ENCODE data around the gene CD38.

Gene CD38

DNA sequence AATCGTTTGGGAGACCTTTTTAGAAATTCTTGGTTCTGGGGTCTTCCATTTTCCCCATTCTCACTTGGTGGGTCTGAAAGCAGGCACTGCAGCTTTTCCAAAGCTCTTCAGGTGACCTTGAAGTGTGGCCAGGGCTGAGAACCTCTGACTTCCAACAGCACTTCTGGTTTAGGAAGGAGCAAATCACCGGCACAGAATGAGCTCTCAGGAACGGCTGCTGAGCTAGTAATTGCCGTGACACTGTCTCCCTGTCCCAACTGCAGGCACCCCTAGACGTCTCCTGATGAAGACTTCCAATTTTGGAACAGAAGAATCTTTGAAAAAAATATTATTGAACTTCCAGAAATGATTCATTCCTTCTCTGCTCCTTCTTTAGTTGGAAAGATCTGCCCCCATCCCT is 31.3 kb downstream of the CD38 start:
- Histone ChIP-seq H3K4me3 (ENCODE audit: low read depth, low read length) (no peak overlapping the region), H3K27ac (ENCODE audit: extremely low read depth, low read depth, low read length) (no peak overlapping the region), H3K9me3 (ENCODE audit: control insufficient read depth, insufficient read depth, low read depth, low read length) (no peaks in the 10 kb centered on the region), H3K36me3 (ENCODE audit: control insufficient read depth in 2 of 2, insufficient read depth in 1 of 2, low read length in 2 of 2) (no peaks in the 10 kb centered on the region), H3K4me1 (ENCODE audit: control insufficient read depth, insufficient read depth, low read length) (no peaks in the 10 kb centered on the region)
- ChIA-PET CTCF (interaction anchor here (2.4 to 5.5 kb wide), 2 partner anchors 73 to 147 kb away, joined by 14 to 48 read pairs; no protein-coding TSS in a partner anchor), POLR2A (no interaction called here)
- no peak for TF ChIP-seq ZBTB11 (tag by site-specific recombination; conservative IDR thresholded peaks at IDR 0.05; ENCODE audit: low read depth)
- TF ChIP-seq ZNF830 (tag by site-specific recombination; IDR thresholded peaks at IDR 0.05; ENCODE audit: low read depth) = no peak
- no peak for TF ChIP-seq GLIS1 (tag by site-specific recombination; IDR thresholded peaks at IDR 0.05)
- TF ChIP-seq GLI4 (tag by site-specific recombination; IDR thresholded peaks at IDR 0.05) = no peak
- TF ChIP-seq ZNF777 (tag by site-specific recombination; IDR thresholded peaks at IDR 0.05; ENCODE audit: borderline replicate concordance) = no peak
- TF ChIP-seq IKZF3 (tag by site-specific recombination; IDR thresholded peaks at IDR 0.05) = no peak
- no peak for TF ChIP-seq ZNF600 (tag by site-specific recombination; IDR thresholded peaks at IDR 0.05)
- no peak for TF ChIP-seq ZNF449 (tag by site-specific recombination; IDR thresholded peaks at IDR 0.05)
- TF ChIP-seq, protein P1, sequence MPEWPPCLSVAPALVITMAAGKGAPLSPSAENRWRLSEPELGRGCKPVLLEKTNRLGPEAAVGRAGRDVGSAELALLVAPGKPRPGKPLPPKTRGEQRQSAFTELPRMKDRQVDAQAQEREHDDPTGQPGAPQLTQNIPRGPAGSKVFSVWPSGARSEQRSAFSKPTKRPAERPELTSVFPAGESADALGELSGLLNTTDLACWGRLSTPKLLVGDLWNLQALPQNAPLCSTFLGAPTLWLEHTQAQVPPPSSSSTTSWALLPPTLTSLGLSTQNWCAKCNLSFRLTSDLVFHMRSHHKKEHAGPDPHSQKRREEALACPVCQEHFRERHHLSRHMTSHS (tag by site-specific recombination; IDR thresholded peaks at IDR 0.05) = no peak
- TF ChIP-seq KLF8 (tag by site-specific recombination; IDR thresholded peaks at IDR 0.05) = no peak

GRCh38 chr4:15811703-15812337 is 33.7 kb downstream of the CD38 start:
- POLR2A ChIA-PET = no interaction called here
- Histone ChIP-seq H3K36me3 (ENCODE audit: control insufficient read depth in 2 of 2, insufficient read depth in 1 of 2, low read length in 2 of 2) (no peaks in the 10 kb centered on the region), H3K4me1 (ENCODE audit: control insufficient read depth, insufficient read depth, low read length) (no peaks in the 10 kb centered on the region), H3K27ac (ENCODE audit: extremely low read depth, low read depth, low read length) (no peak overlapping the region), H3K4me3 (ENCODE audit: low read depth, low read length) (no peak overlapping the region), H3K9me3 (ENCODE audit: control insufficient read depth, insufficient read depth, low read depth, low read length) (no peaks in the 10 kb centered on the region)
- CTCF ChIA-PET = interaction anchor here (1.0 to 2.1 kb wide), 3 partner anchors 71 to 190 kb away, joined by 3 to 6 read pairs (median 3); no protein-coding TSS in a partner anchor
- TF ChIP-seq KLF10 (tag by site-specific recombination; IDR thresholded peaks at IDR 0.05) (no peak), ZNF658 (tag by site-specific recombination; IDR thresholded peaks at IDR 0.05) (no peak), KLF1 (tag by site-specific recombination; IDR thresholded peaks at IDR 0.05) (no peak), ZNF132 (tag by site-specific recombination; IDR thresholded peaks at IDR 0.05; ENCODE audit: borderline replicate concordance) (no peak), WT1 (tag by site-specific recombination; IDR thresholded peaks at IDR 0.05) (no peak)

Data from HEK293 (cell line).